Measurements from ENCODE around the gene TEX14. TPM values are rescaled to one million over a fixed set of nuclear protein-coding genes. Genes with fewer than 3 reads are reported as not detected.
"Not testable (repeated sequence)": the region's sequence is repeated elsewhere in the genome, so short reads cannot be mapped to it uniquely, and the experiment has no call there.

Gene TEX14
- total RNA-seq, 1 donor from 2014 or later, result 0.13 TPM

GRCh38 chr17:58582718-58583117, 109.1 kb downstream of the TEX14 start:
- not testable (repeated sequence) for DNase-seq; ATAC-seq (ENCODE audit: poor library complexity)
- intact Hi-C loops (cut with DNase I), result loop anchor here (10.0 kb wide), 1 partner anchor 422 kb away; no protein-coding TSS in a partner anchor

- ATAC-seq (ENCODE audit: poor library complexity) (no peak), DNase-seq (no peak)
- intact Hi-C loops (cut with DNase I), result loop anchor here (10.0 kb wide), 1 partner anchor 424 kb away; no protein-coding TSS in a partner anchor
Observed at GRCh38 chr17:58580671-58581070, 111.2 kb downstream of the TEX14 start.

- DNase-seq, result peak; percentile 68
- intact Hi-C loops (cut with DNase I), result no loop called here
Observed at GRCh38 chr17:58577696-58578095, 114.1 kb downstream of the TEX14 start.

GRCh38 chr17:58576679-58577367, 115.0 kb downstream of the TEX14 start:
- intact Hi-C loops (cut with DNase I), result no loop called here
- peak; percentile 49 for ATAC-seq (ENCODE audit: poor library complexity)
- DNase-seq, result no peak

More at GRCh38 chr17:58577696-58578095, 114.1 kb downstream of the TEX14 start:
- ATAC-seq (ENCODE audit: poor library complexity), result peak; percentile 53

- ATAC-seq (ENCODE audit: poor library complexity), result no peak
- intact Hi-C loops (cut with DNase I), result no loop called here
- DNase-seq, result no peak
Observed at GRCh38 chr17:58575511-58575910, 116.3 kb downstream of the TEX14 start.

GRCh38 chr17:58574025-58574424, 117.8 kb downstream of the TEX14 start:
- no peak for DNase-seq
- no peak for ATAC-seq (ENCODE audit: poor library complexity)
- intact Hi-C loops (cut with DNase I), result no loop called here

- no peak for ATAC-seq (ENCODE audit: poor library complexity)
- intact Hi-C loops (cut with DNase I), result no loop called here
- DNase-seq, result no peak
Observed at GRCh38 chr17:58572846-58573245, 119.0 kb downstream of the TEX14 start.

- intact Hi-C loops (cut with DNase I), result no loop called here
- ATAC-seq (ENCODE audit: poor library complexity), result no peak
- DNase-seq, result no peak
Observed at GRCh38 chr17:58570758-58571157, 121.1 kb downstream of the TEX14 start.

GRCh38 chr17:58569196-58569595, 122.6 kb downstream of the TEX14 start:
- DNase-seq (no peak), ATAC-seq (ENCODE audit: poor library complexity) (no peak)
- intact Hi-C loops (cut with DNase I), result no loop called here

- no peak for DNase-seq
- ATAC-seq (ENCODE audit: poor library complexity), result no peak
- intact Hi-C loops (cut with DNase I), result no loop called here
Observed at GRCh38 chr17:58568044-58568799, 123.6 kb downstream of the TEX14 start.

- DNase-seq, result no peak
- ATAC-seq (ENCODE audit: poor library complexity), result no peak
- intact Hi-C loops (cut with DNase I), result no loop called here
Observed at GRCh38 chr17:58565389-58566311, 126.2 kb downstream of the TEX14 start.

- intact Hi-C loops (cut with DNase I), result no loop called here
- DNase-seq (no peak), ATAC-seq (ENCODE audit: poor library complexity) (no peak)
Observed at GRCh38 chr17:58564971-58565370, 126.9 kb downstream of the TEX14 start.

GRCh38 chr17:58564243-58564642, 127.6 kb downstream of the TEX14 start:
- DNase-seq, result no peak
- intact Hi-C loops (cut with DNase I), result no loop called here
- no peak for ATAC-seq (ENCODE audit: poor library complexity)

- ATAC-seq (ENCODE audit: poor library complexity) (no peak), DNase-seq (no peak)
- intact Hi-C loops (cut with DNase I), result no loop called here
Observed at GRCh38 chr17:58560511-58560910, 131.3 kb downstream of the TEX14 start.

- intact Hi-C loops (cut with DNase I), result no loop called here
- DNase-seq, result no peak
- peak; percentile 83 for ATAC-seq (ENCODE audit: poor library complexity)
Observed at GRCh38 chr17:58557981-58558380, 133.9 kb downstream of the TEX14 start.

GRCh38 chr17:58556833-58557250, 135.0 kb downstream of the TEX14 start:
- ATAC-seq (ENCODE audit: poor library complexity) (no peak), DNase-seq (no peak)
- intact Hi-C loops (cut with DNase I), result no loop called here

GRCh38 chr17:58555109-58555508, 136.7 kb downstream of the TEX14 start:
- DNase-seq; intact Hi-C loops (cut with DNase I); ATAC-seq (ENCODE audit: poor library complexity): not testable (repeated sequence)

GRCh38 chr17:58541249-58541648, 150.6 kb downstream of the TEX14 start:
- intact Hi-C loops (cut with DNase I), result no loop called here
- DNase-seq (no peak), ATAC-seq (ENCODE audit: poor library complexity) (no peak)

GRCh38 chr17:58539698-58540097, 152.1 kb downstream of the TEX14 start:
- no peak for DNase-seq
- intact Hi-C loops (cut with DNase I), result no loop called here
- no peak for ATAC-seq (ENCODE audit: poor library complexity)

Measured in Right ventricle myocardium superior (tissue), 1 donor.